B cell (primary cell): ENCODE measurements around the gene CERS6. TPM values are rescaled to one million over a fixed set of nuclear protein-coding genes. Genes with fewer than 3 reads are reported as not detected.

Experiments used
- ATAC-seq: fragments of 200-7000 bp; cut with Tn5 transposase; one replicate; pipeline ENCODE4 v1.10.0; 2021; ENCODE audit warnings: low read depth, mild to moderate bottlenecking, moderate number of reproducible peaks, moderate library complexity
- CTCF ChIA-PET: fragments of 350-600 bp; sonication (Branson Sonifier 250); formaldehyde crosslinking; loops from one replicate; lab custom pipeline; 2021; ENCODE audit warnings: antibody characterized with exemption, inconsistent platforms; lab: Charles Lee
- POLR2A ChIA-PET: fragments of 350-600 bp; sonication (Branson Sonifier 250); formaldehyde crosslinking; loops from one replicate; lab custom pipeline; 2021; ENCODE audit warnings: antibody characterized with exemption; lab: Charles Lee
- DNase-seq: peaks from one replicate; pipeline ENCODE4 v3.0.0; 2013
- H2AFZ ChIP-seq: 2 replicates; pipeline ENCODE4 v1.6.1; 2012; ENCODE audit warnings: mild to moderate bottlenecking, low read depth, low read length; ENCODE audit not compliant: insufficient read depth, poor library complexity, severe bottlenecking
- H3K27ac ChIP-seq, 2 donors: 1 replicate in 1 of 2; 2 replicates in 1 of 2; pipeline ENCODE4 v1.5.1; 2012 to 2013; ENCODE audit warnings: low read length in 2 of 2, mild to moderate bottlenecking in 2 of 2, moderate library complexity in 1 of 2
- H3K27me3 ChIP-seq, 4 experiments: fragments of 200-600 bp in 1 of 4; sonication (generic) in 1 of 4; replicated peaks in 1 of 4; 1 replicate in 2 of 4; 2 replicates in 2 of 4; pipeline versions ENCODE4 v1.6.1 to v1.7.0; 2013 to 2016; ENCODE audit warnings: low read length in 3 of 4, mild to moderate bottlenecking in 2 of 4, mixed read lengths in 1 of 4, moderate library complexity in 1 of 4; ENCODE audit not compliant: insufficient read depth in 4 of 4, control insufficient read depth in 3 of 4; ENCODE audit errors: control extremely low read depth in 1 of 4
- H3K36me3 ChIP-seq, 2 experiments: replicated peaks in 1 of 2; 1 replicate in 1 of 2; 2 replicates in 1 of 2; pipeline versions ENCODE4 v1.6.1 to v1.7.1; 2013; ENCODE audit warnings: low read length in 1 of 2; ENCODE audit not compliant: insufficient read depth in 2 of 2, control insufficient read depth in 1 of 2; ENCODE audit errors: control extremely low read depth in 1 of 2, extremely low read depth in 1 of 2
- H3K4me1 ChIP-seq, 2 donors: fragments of 200-600 bp in 1 of 2; sonication (generic) in 1 of 2; 1 replicate in 1 of 2; 2 replicates in 1 of 2; pipeline versions ENCODE4 v1.5.1 to v1.6.1; 2013 to 2017; ENCODE audit warnings: low read length in 2 of 2; ENCODE audit not compliant: control insufficient read depth in 2 of 2, insufficient read depth in 2 of 2
- H3K4me2 ChIP-seq: replicated peaks from 2 replicates; pipeline ENCODE3; 2012; ENCODE audit warnings: mild to moderate bottlenecking, low read depth, low read length; ENCODE audit not compliant: poor library complexity, severe bottlenecking
- H3K4me3 ChIP-seq, 5 experiments: fragments of 200-600 bp in 1 of 5; sonication (generic) in 1 of 5; 1 replicate in 3 of 5; 2 replicates in 2 of 5; pipeline versions ENCODE4 v1.5.1 to v1.7.0; 2011 to 2016; ENCODE audit warnings: low read length in 4 of 5, mild to moderate bottlenecking in 4 of 5, low read depth in 2 of 5, control low read depth in 1 of 5, moderate library complexity in 1 of 5; ENCODE audit not compliant: insufficient read depth in 1 of 5; ENCODE audit errors: control extremely low read depth in 1 of 5, extremely low read depth in 1 of 5
- H3K79me2 ChIP-seq: fragments of 200-600 bp; sonication (generic); one replicate; pipeline ENCODE4 v1.6.0; 2016; ENCODE audit warnings: low read length; ENCODE audit not compliant: control insufficient read depth, insufficient read depth
- H3K9ac ChIP-seq: fragments of 200-600 bp; sonication (generic); 2 replicates; pipeline ENCODE4 v1.6.1; 2017; ENCODE audit warnings: mild to moderate bottlenecking, low read length, moderate library complexity
- H3K9me3 ChIP-seq, 3 donors: one replicate each; pipeline versions ENCODE4 v1.6.1 to v1.7.1; 2013; ENCODE audit warnings: low read length in 2 of 3; ENCODE audit not compliant: control insufficient read depth in 2 of 3, insufficient read depth in 1 of 3; ENCODE audit errors: control extremely low read depth in 1 of 3
- H4K20me1 ChIP-seq: 2 replicates; pipeline ENCODE4 v1.6.0; 2012; ENCODE audit warnings: mild to moderate bottlenecking, low read length; ENCODE audit not compliant: insufficient read depth, control insufficient read depth, poor library complexity, severe bottlenecking
- H3K27ac Mint-ChIP-seq: one replicate; pipeline ENCODE4 v1.8.0; 2021; ENCODE audit warnings: mixed read lengths
- H3K27me3 Mint-ChIP-seq: one replicate; pipeline ENCODE4 v1.8.0; 2021; ENCODE audit warnings: mixed read lengths
- H3K4me1 Mint-ChIP-seq: one replicate; pipeline ENCODE4 v1.8.0; 2021; ENCODE audit warnings: mixed read lengths
- H3K4me3 Mint-ChIP-seq: one replicate; pipeline ENCODE4 v1.8.0; 2021; ENCODE audit warnings: mixed read lengths
- H3K9me3 Mint-ChIP-seq: one replicate; pipeline ENCODE4 v1.8.0; 2022; ENCODE audit warnings: mixed read lengths; ENCODE audit not compliant: insufficient read depth
- CTCF ChIP-seq: fragments of 200-600 bp; IDR thresholded peaks from one replicate; pipeline ENCODE4 v1.8.0; 2022; ENCODE audit warnings: antibody characterized with exemption, mild to moderate bottlenecking
- EZH2 ChIP-seq: IDR thresholded peaks from 2 replicates; pipeline ENCODE4 v1.6.1; 2012; ENCODE audit warnings: borderline replicate concordance, low read depth, mild to moderate bottlenecking, moderate library complexity, low read length; ENCODE audit not compliant: insufficient read depth, poor library complexity, severe bottlenecking
- WGBS: methylation state at CpG from one replicate; pipeline ENCODE4 v1.1.5; 2013; ENCODE audit warnings: missing lambda C conversion rate; ENCODE audit not compliant: insufficient coverage; 5-methylcytosine and 5-hydroxymethylcytosine counted together
- intact Hi-C: fragments of 100-400 bp; cut with micrococcal nuclease; formaldehyde crosslinking; loops from one replicate; pipeline ENCODE4 v1.10.0; 2022
- polyA plus RNA-seq: library from polyadenylated mRNA; depleted of rRNA; stranded (reverse); fragments of >200 nt; gene quantifications from 2 replicates; pipeline ENCODE4 v1.2.3, GENCODE V29; 2012
- total RNA-seq, 2 donors: library from RNA; stranded (reverse); fragments of 120-200 nt in 1 of 2; gene quantifications; 1 replicate in 1 of 2; 2 replicates in 1 of 2; pipeline versions ENCODE4 v1.2.3 to v1.2.4, GENCODE V29; 2013 to 2022

Gene CERS6
- total and polyA plus RNA-seq, 2 donors (not counting 1 experiment from before 2014, with no cell fraction given) = 2.2 to 5.5 TPM

GRCh38 chr2:168529900-168530561, 74.0 kb downstream of the CERS6 start:
- Mint-ChIP-seq H3K4me3 (no peak overlapping the region), H3K27ac (peak overlapping the region; percentile 24), H3K9me3 (no peaks in the 10 kb centered on the region), H3K27me3 (no peaks in the 10 kb centered on the region), H3K4me1 (peaks cover 59% of the 10 kb centered on the region)
- CTCF ChIA-PET = no interaction called here
- Histone ChIP-seq H3K79me2 (peaks cover 38% of the 10 kb centered on the region), H3K27me3 (no peaks in the 10 kb centered on the region), H3K9me3 (no peaks in the 10 kb centered on the region), H3K27ac (no peak overlapping the region), H3K4me2 (no peak overlapping the region), H3K4me1 (peaks cover 35 to 40% of the 10 kb centered on the region in 2 donors), H4K20me1 (no peaks in the 10 kb centered on the region), H3K36me3 (no peaks in the 10 kb centered on the region), H3K4me3 (no peak overlapping the region), H2AFZ (no peak overlapping the region), H3K9ac (no peak overlapping the region)
- 95% methylated on average over 6 of the region's 8 CpGs for WGBS
- TF ChIP-seq EZH2 = no peak
- no peak for TF ChIP-seq CTCF
- intact Hi-C loops = loop anchor here (5.0 kb wide), 1 partner anchor 73 kb away; the partner anchor contains the start of gene CERS6
- no peak for ATAC-seq
- POLR2A ChIA-PET = no interaction called here
- DNase-seq = no peak

GRCh38 chr2:168530982-168531622, 75.0 kb downstream of the CERS6 start:
- DNase-seq = peak; percentile 14
- peaks cover 46% of the 10 kb centered on the region for H3K79me2 ChIP-seq
- H3K4me3 Mint-ChIP-seq = peak overlapping the region; percentile 68

More at GRCh38 chr2:168530982-168531622, 75.0 kb downstream of the CERS6 start:
- Histone ChIP-seq H3K27me3 (no peaks in the 10 kb centered on the region), H2AFZ (no peak overlapping the region), H4K20me1 (no peaks in the 10 kb centered on the region), H3K27ac (peak overlapping the region in 1 of 2 donors; percentile 33), H3K4me2 (peak overlapping the region; percentile 53), H3K4me1 (peaks cover 35 to 40% of the 10 kb centered on the region in 2 donors), H3K9me3 (no peaks in the 10 kb centered on the region), H3K4me3 (peak overlapping the region in 1 of 5 experiments; percentile 33), H3K36me3 (no peaks in the 10 kb centered on the region), H3K9ac (peak overlapping the region; percentile 11)
- Mint-ChIP-seq H3K27me3 (no peaks in the 10 kb centered on the region), H3K27ac (peak overlapping the region; percentile 74), H3K4me1 (peaks cover 59% of the 10 kb centered on the region), H3K9me3 (no peaks in the 10 kb centered on the region)
- 43% methylated on average over 4 of the region's 4 CpGs for WGBS
- TF ChIP-seq EZH2 (no peak), CTCF (no peak)
- ChIA-PET CTCF (no interaction called here), POLR2A (no interaction called here)
- intact Hi-C loops = loop anchor here (5.0 kb wide), 1 partner anchor 74 kb away; the partner anchor contains the start of gene CERS6
- ATAC-seq = peak; percentile 54
